ENCODE results near the gene JMJD1C. TPM values are rescaled to one million over a fixed set of nuclear protein-coding genes. Genes with fewer than 3 reads are reported as not detected.

JMJD1C gene
- total RNA-seq, 1 donor from 2014 or later = 83.7 TPM

DNA sequence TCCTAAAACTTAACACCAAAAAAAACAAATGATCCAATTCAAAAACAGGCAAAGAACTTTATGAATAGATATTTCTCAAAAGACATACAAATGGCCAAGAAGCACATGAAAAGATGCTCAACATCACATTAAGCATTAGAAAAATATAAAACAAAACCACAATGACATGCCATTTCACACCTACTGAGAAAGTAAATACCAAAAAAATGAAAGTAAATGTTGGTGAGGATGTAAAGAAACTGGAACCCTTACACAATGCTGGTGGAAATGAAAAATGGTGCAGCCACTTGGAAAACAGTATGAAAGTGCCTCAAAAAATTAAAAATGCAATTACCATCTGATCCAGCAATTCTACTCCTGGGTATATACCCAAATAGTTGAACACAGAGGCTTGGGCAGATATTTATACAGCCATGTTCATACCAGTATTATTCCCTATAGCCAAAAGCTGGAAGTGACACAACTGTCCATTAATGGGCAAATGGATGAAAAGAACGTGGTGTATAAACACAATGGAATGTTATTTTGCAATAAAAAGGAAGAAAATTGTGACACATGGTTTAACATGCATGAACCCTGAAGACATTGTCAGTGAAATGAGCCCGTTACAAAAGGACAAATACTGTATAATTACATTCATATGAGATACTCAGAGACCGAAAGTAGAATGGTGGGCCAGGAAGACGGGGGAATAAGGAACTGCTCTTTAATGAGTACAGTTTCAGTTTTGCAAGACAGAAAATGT lies 89.0 kb downstream of the JMJD1C start:
- Mint-ChIP-seq H3K36me3 (ENCODE audit: low read depth, unreplicated experiment) (no peaks in the 10 kb centered on the region), H3K27me3 (ENCODE audit: unreplicated experiment) (no peaks in the 10 kb centered on the region), H3K27ac (ENCODE audit: unreplicated experiment) (no peak overlapping the region), H3K9me3 (ENCODE audit: unreplicated experiment) (no peaks in the 10 kb centered on the region), H3K4me1 (ENCODE audit: unreplicated experiment) (peaks cover 3% of the 10 kb centered on the region), H3K4me3 (ENCODE audit: unreplicated experiment) (no peak overlapping the region)
- TF ChIP-seq, protein P1, sequence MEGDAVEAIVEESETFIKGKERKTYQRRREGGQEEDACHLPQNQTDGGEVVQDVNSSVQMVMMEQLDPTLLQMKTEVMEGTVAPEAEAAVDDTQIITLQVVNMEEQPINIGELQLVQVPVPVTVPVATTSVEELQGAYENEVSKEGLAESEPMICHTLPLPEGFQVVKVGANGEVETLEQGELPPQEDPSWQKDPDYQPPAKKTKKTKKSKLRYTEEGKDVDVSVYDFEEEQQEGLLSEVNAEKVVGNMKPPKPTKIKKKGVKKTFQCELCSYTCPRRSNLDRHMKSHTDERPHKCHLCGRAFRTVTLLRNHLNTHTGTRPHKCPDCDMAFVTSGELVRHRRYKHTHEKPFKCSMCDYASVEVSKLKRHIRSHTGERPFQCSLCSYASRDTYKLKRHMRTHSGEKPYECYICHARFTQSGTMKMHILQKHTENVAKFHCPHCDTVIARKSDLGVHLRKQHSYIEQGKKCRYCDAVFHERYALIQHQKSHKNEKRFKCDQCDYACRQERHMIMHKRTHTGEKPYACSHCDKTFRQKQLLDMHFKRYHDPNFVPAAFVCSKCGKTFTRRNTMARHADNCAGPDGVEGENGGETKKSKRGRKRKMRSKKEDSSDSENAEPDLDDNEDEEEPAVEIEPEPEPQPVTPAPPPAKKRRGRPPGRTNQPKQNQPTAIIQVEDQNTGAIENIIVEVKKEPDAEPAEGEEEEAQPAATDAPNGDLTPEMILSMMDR (IDR thresholded peaks at IDR 0.05; ENCODE audit: unreplicated experiment) = no peak
- DNase-seq (ENCODE audit: low spot score) = no peak

DNA sequence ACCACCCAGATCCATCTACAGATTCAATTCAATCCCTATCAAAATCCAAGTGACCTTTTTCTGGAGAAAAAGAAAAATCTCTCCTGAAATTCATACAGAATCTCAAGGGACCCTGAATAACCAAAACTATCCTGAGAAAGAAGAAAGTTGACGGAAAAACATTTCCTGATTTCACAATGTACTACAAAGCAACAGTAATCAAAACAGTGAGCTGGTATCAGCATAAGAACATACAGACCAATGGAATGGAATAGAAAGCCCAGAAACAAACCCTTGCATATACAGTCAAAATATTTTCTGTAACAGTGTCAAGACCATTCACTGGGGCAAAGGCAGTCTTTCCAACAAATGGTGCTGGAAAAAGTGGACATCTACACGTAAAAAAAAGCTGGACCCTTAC lies 89.9 kb downstream of the JMJD1C start:
- no peak for DNase-seq (ENCODE audit: low spot score)
- H3K9me3 Mint-ChIP-seq (ENCODE audit: unreplicated experiment) = no peaks in the 10 kb centered on the region
- no peaks in the 10 kb centered on the region for H3K36me3 Mint-ChIP-seq (ENCODE audit: low read depth, unreplicated experiment)
- no peak overlapping the region for H3K4me3 Mint-ChIP-seq (ENCODE audit: unreplicated experiment)
- no peaks in the 10 kb centered on the region for H3K27me3 Mint-ChIP-seq (ENCODE audit: unreplicated experiment)
- peaks cover 3% of the 10 kb centered on the region for H3K4me1 Mint-ChIP-seq (ENCODE audit: unreplicated experiment)
- TF ChIP-seq, protein P1 (IDR thresholded peaks at IDR 0.05; ENCODE audit: unreplicated experiment) = no peak
- H3K27ac Mint-ChIP-seq (ENCODE audit: unreplicated experiment) = no peak overlapping the region

DNA sequence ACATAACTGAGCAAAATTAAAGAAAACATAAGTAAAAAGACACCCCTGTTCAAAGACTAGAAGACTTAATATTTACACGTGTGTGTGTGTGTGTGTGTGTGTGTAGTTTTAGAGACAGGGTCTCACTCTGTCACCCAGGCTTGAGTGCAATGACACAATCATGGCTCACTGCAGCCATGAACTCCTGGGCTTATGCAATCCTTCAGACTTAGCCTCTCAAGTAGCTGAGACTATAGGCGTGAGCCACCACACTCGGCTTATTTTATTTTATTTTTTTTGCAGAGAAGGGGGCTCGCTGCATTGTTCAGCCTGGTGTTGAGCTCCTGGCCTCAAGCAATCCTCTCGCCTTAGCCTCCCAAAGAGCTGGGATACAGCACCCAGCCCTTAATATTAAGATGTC lies 90.3 kb downstream of the JMJD1C start:
- H3K27ac Mint-ChIP-seq (ENCODE audit: unreplicated experiment) = no peak overlapping the region
- DNase-seq (ENCODE audit: low spot score) = no peak
- TF ChIP-seq, protein P1 (IDR thresholded peaks at IDR 0.05; ENCODE audit: unreplicated experiment) = no peak
- peaks cover 3% of the 10 kb centered on the region for H3K4me1 Mint-ChIP-seq (ENCODE audit: unreplicated experiment)
- H3K9me3 Mint-ChIP-seq (ENCODE audit: unreplicated experiment) = no peaks in the 10 kb centered on the region
- no peaks in the 10 kb centered on the region for H3K27me3 Mint-ChIP-seq (ENCODE audit: unreplicated experiment)
- H3K36me3 Mint-ChIP-seq (ENCODE audit: low read depth, unreplicated experiment) = no peaks in the 10 kb centered on the region
- H3K4me3 Mint-ChIP-seq (ENCODE audit: unreplicated experiment) = no peak overlapping the region

DNA sequence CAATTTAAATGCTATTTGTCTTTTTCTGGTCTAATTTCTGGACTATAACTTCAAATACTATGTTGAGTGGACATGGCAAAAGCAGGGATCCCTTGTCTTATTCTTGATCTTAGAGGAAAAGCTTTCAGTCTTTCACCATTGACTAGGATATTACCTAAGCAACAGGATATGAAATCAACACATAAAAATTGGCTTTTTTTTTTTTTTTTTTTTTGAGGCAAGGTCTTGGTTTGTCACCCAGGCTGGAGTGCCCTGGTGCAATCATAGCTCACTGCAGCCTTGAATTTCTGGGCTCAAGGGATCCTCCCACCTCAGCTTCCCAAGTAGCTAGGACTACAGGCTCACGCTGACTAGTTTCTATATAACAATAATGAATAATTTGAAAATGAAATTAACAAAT lies 90.8 kb downstream of the JMJD1C start:
- Mint-ChIP-seq H3K36me3 (ENCODE audit: low read depth, unreplicated experiment) (no peaks in the 10 kb centered on the region), H3K27me3 (ENCODE audit: unreplicated experiment) (no peaks in the 10 kb centered on the region), H3K4me3 (ENCODE audit: unreplicated experiment) (no peak overlapping the region), H3K9me3 (ENCODE audit: unreplicated experiment) (no peaks in the 10 kb centered on the region), H3K27ac (ENCODE audit: unreplicated experiment) (no peak overlapping the region), H3K4me1 (ENCODE audit: unreplicated experiment) (peaks cover 3% of the 10 kb centered on the region)
- TF ChIP-seq, protein P1 (IDR thresholded peaks at IDR 0.05; ENCODE audit: unreplicated experiment) = no peak
- DNase-seq (ENCODE audit: low spot score) = no peak

DNA sequence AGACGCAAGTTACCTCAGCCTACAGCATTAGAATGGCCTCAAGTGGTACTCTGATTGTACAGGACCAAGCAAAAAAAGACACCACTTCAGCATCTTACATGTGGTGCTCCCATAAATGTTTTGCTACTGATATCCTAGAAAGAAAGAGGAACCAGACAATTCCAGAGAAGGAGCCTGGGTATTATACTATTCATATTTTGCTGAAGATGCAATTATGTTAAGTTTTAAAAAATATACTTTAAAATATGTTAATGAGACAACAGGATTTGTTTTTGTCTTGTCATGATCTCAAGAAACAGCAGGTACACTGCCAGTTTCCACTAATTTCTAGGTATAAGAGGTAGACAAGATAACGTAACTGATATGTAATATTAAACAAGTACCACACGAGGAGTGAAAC lies 92.6 kb downstream of the JMJD1C start:
- DNase-seq (ENCODE audit: low spot score) = no peak
- Mint-ChIP-seq H3K4me3 (ENCODE audit: unreplicated experiment) (no peak overlapping the region), H3K4me1 (ENCODE audit: unreplicated experiment) (peaks cover 3% of the 10 kb centered on the region), H3K27ac (ENCODE audit: unreplicated experiment) (no peak overlapping the region), H3K36me3 (ENCODE audit: low read depth, unreplicated experiment) (no peaks in the 10 kb centered on the region), H3K9me3 (ENCODE audit: unreplicated experiment) (no peaks in the 10 kb centered on the region), H3K27me3 (ENCODE audit: unreplicated experiment) (no peaks in the 10 kb centered on the region)
- TF ChIP-seq, protein P1 (IDR thresholded peaks at IDR 0.05; ENCODE audit: unreplicated experiment) = no peak
